HG03442 (cell line): Measurements from ENCODE around the gene CNFN.

Source experiments
- ATAC-seq: cut with Tn5 transposase; IDR thresholded peaks from one replicate; pipeline ENCODE4 v1.9.1; 2021; ENCODE audit warnings: mild to moderate bottlenecking, moderate library complexity; ENCODE audit not compliant: unreplicated experiment

CNFN gene

DNA sequence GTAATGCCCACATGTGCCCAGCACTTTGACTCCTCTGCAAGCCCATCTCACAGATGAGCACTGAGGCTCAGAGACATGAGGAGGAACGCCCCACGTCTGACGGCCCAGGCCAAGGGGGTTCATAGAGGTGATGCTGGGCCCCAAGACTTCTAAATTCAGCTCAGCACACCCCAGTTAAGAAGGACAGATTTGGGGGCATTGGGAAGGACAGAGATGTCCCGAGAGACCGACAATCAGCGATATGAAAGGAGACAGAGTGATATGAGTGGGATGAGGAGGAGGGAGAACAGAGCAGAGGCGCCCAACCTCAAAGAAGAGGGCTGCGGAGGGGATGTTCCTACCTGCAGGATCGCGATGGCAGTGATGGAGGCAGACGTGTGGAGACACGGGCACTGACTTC is at the start of gene CNFN:
Gene CNFN (minus strand): TSS at position 399 of the 400 bp plus-strand sequence. CDS start 1,260 bp downstream, outside the sequence.
- ATAC-seq, result no peak

DNA sequence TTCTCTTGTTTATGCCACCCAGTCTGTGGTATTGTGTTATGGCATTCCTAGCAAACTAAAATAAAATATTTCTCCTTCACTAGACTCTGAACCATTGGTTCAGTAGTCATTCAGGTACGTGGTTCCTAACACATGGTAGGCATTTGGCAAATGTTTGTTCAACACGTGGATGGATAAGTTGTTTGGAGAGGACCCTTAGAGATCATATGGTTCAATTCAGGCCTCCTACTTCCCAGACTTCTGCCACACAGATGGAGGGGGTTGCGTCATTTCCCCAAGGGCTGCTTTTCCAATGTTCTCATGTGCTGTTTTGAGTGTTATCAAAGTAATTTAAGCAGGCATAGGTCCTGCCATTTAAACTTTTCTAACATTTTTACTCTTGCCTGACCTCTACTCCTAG is 45.9 kb upstream of the CNFN start:
- no peak for ATAC-seq

GRCh38 chr19:42435316-42435715 is 45.2 kb upstream of the CNFN start:
- no peak for ATAC-seq

DNA sequence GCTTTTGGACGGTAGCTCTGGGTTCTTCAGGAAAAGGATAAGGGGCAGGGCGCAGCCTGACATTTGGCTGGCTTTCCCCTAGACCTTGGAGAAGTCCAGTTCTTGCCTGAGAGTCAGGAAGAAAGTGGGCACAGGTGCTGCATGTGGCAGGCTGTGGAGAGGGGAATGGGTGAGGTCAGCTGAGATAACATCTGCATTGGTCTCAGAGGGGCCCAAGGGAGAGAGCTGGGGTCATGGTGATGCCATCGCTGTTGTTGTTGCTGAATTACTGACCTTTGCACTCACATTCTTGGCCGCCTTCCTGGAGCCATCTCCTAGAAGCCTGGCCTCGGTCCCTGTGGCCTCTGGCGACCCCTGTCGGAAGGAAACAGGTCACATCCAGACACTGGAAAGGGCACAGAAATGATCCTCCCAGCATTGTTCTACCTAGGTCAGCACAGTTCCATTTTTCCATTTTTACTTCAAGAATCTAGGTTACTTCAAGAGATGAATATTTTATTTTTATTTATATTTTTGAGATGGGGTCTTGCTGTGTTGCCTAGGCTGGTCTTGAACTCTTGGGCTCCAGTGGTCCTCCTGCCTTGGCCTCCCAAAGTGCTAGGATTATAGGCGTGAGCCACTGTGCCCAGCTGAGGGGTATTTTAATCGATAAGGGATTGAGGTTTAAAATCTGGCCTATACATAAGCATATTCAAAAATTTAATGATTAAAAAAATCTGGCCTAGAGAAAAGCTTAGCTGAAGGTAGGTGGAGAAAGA is 43.6 kb upstream of the CNFN start:
- ATAC-seq, result peak; percentile 54

GRCh38 chr19:42431486-42431885 is 41.4 kb upstream of the CNFN start:
- no peak for ATAC-seq

DNA sequence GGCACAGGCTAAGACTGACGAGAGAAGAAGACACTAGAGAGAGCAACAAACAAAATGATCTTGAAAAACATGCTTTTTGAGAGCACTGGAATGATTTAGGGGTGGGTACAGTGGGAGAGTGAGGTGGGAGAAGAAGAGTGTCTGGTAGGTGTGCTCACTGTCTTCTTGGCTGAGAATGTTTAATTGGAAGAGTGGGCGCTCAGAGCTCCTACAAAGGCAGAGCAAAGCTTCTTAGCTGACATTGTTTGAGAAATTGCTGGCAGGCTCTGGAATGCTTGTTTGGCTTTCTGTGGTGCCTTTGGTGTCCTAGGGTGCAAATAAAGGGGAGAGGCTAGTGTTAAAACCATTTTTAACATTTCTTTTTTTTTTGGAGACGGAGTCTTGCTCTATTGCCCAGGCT is 38.6 kb upstream of the CNFN start:
- ATAC-seq, result no peak

- no peak for ATAC-seq
Observed at GRCh38 chr19:42427313-42427712, 37.2 kb upstream of the CNFN start, which contains the start of gene LIPE. TSS of gene LIPE (minus strand) at chr19:42427388. CDS start at chr19:42427149, 239 bp downstream.

DNA sequence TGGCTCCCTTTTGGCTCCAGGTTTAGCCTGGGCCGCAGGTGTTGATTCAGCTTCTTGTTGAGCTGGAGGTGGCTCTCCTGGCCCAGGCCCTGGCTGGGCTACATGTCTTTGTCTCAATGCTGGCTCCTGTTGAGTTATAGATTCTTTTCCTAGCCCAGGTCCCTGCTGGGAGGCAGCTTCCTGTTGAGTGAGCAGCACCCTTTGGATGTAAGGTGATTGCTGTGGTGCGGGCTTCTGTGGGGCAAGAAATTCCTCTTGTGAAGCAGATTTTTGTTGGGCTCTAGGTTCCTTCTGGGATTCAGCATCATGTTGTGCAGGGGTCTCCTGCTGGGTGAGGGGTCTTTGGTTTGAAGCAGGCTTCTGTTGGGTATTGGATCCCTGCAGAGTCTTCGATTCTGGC is 36.5 kb upstream of the CNFN start:
- ATAC-seq, result no peak

DNA sequence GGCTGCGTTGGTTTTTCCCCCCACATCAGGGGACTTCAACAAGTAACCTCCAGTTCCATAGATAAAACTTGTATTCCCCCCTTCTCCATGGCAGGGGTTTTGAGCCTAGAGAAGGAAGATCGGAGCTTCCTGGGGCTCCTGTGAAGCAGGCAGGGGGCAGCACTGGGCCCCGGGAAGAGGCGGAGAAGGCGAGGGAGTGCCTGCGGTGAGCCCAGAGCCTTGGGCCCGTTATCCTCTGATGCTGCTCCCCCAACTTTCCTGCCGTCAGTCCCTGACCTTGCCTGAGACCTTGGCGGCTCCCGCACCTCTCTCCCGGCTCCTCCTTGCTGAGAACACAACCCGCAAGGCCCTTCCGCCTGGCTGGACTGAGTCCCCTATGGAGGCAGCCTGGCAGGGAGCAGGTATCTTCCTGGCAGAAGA is 34.6 kb upstream of the CNFN start:
- ATAC-seq, result no peak

DNA sequence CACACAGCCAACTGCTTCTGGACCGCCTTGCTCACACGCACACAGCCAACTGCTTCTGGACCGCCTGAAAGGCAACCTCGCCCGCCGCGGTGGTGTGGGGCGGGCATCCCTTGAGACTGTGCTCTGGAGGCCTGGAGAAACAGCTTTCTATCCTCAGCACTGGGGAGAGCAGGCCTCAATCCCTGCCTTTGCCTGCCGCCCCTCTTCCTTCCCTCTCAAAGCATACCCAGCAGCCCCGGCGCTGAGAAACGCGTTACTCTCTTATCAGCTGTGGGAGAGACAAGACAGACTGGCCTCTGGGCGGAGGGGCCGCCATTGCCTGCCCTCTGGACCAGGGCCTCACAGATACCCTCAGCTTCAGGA is 34.2 kb upstream of the CNFN start:
- ATAC-seq, result no peak

GRCh38 chr19:42423462-42424344 is 33.6 kb upstream of the CNFN start:
- ATAC-seq, result peak; percentile 81

GRCh38 chr19:42422901-42423461 is 32.9 kb upstream of the CNFN start:
- peak; percentile 16 for ATAC-seq

DNA sequence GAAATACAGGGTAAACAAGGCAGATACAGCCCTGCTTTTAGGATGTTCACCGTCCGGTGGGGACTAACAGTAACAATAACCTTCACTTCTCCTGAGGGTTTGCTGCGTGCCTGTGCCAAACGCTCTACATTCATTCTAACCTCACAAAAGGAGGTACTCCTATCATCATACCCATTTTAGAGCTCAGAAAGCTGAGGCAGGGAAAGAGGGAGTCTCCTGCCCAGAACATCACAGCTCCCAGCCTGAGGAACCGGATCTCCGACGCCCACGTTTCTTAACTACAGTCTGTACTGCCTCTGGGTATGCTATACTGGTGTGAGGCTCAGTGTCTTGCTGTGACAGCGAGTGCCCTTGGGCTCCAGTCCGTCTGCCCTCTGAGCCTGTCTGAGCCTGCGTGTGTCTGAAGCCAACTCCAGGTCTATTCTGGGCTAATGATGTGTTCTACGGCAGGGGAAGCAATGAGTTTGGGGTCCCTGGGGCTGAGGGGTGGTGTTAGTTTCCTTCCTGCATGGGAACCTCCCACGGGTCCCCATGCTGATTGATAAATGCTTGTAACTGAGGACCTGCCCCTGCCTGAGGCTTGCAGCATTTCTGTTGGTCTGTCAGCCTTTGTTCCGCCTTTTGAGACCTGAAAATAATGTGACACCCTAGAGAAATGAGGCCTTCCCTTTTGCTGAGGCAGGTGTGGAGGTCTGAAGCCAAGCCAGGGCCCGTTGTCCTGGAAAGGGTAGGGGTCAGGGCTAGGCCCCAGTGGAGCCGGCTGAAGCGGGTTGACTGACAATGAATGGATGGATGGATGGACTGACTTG is 32.2 kb upstream of the CNFN start:
- ATAC-seq, result no peak

DNA sequence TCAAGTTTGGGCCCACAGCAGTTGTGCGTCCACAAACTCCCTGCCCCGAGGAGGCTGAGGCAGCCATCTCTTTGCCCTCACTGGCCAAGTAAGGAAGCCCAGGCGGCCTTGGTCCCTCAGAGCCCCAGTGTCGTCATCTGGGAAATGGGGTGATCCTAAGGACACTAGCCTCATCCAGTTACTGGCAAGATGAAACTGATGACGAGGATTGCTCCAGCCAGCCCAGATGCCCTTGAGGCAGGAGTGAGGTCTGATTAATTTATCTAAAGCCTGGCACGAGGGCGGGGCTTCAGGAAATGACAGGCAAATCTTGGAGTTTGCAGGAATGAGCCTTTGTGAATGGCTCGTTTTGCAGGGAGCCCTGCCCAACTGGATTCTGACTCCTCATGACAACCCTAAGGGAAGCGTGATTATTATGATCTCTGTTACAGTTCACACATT is 31.5 kb upstream of the CNFN start:
- ATAC-seq, result no peak

DNA sequence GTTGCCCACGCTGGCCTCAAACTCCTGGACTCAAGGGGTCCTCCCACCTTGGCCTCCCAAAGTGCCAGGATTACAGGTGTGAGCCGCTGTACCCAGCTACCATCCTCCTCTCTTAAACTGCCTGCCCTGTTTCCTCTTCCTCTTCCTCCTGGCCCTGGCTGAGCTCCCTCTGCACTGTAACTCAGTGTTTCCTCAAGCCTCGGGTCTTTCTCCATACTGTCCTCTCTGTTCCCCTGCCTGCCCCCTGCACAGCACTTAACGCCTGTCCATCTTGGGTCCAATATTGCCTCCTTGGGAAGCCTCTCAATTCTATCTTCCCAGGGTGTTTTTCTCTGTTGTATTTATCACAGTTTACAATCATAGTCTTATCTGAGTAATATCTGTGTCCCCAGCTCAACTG is 31.0 kb upstream of the CNFN start:
- ATAC-seq, result no peak

DNA sequence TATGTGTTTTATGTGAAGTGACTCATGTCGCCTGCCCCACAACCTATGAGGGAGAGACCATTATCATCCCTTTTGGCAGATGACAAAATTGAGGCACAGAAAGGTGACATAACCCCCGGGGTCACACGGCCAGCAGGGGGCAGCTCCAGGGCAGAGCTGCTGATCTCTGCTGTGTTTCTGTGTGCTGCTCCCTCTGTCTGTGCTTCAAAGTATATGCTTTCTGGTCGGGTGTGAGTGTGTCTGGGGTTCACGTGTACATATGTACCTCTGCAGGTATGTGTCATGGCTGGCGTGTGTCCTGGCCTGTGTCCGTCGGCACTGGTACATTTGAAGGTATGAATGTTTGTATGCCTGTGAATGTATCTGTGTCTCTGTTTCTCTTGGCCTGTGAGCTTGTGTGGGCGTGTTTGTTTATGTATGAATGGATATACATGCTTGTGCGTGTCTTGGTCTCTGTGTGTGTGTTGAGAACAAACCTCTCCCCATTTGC is 30.0 kb upstream of the CNFN start:
- ATAC-seq, result no peak

- no peak for ATAC-seq
Observed at GRCh38 chr19:42419309-42419708, 29.2 kb upstream of the CNFN start.

- no peak for ATAC-seq
Observed at GRCh38 chr19:42412661-42413076, 22.6 kb upstream of the CNFN start.

DNA sequence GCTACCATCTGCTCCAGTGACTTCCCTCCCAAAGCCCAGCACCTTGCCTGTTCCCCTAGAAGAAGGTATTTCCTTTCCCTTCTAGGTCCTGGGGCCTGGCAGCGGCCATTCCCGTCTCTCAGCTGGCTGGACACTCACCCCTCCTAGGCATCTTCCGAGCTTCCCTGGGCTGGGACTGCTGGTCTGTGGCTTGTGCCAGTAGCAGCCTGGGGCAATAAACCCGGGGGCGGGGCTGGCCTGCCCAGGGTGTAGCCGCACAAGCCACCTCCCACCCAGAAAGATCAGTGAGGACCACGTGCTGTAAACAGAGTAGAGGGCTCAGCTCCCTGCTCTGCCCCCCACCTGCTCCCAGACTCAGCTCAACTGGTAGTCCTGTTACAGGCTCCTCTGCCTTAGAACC is 22.1 kb upstream of the CNFN start:
- ATAC-seq, result no peak

DNA sequence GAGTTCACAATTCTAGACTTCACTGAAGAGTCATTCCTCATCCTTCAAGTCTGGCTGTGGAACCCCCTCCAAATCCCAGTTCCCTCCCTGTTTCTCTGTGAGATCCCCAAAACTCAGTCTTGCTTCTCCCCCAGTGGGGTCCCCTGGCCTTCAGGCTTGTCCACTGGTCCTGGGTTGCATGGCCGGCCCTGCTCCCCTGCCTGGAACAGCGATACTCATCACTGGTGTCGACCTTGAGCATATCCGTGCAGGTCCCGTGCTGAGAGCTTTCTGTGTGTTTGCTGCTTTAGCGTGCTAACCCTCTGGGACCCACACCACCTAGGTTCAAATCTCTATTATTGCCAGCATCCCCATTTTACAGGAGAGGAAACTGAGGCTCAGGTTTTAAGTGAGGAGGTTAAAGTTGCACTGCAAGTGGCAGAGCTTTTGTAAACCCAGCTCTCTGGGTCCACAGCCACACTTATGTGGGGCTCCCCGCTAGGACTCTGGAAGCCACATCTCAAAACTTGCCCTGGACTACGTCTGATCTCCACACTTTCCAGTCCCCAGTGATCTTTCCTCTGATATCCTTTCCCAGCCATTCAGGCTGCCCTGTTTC is 21.6 kb upstream of the CNFN start:
- ATAC-seq, result no peak
